Sigmoid colon (tissue), 4 donors: ENCODE measurements around the gene KCNB1.

Source experiments
- POLR2AphosphoS5 ChIP-seq, 4 donors: sonication (generic); formaldehyde crosslinking; IDR thresholded peaks; one replicate each; pipeline ENCODE4 v1.6.1; 2017; ENCODE audit warnings: antibody characterized with exemption in 4 of 4
- TF ChIP-seq, protein P1 (sequence below), 4 experiments: fragments of 450-650 bp in 3 of 4; fragments of 200-600 bp in 1 of 4; IDR thresholded peaks; one replicate each; pipeline ENCODE4 v1.5.1; 2016 to 2019; ENCODE audit warnings: antibody characterized with exemption in 4 of 4, mild to moderate bottlenecking in 3 of 4, moderate library complexity in 2 of 4

DNA sequence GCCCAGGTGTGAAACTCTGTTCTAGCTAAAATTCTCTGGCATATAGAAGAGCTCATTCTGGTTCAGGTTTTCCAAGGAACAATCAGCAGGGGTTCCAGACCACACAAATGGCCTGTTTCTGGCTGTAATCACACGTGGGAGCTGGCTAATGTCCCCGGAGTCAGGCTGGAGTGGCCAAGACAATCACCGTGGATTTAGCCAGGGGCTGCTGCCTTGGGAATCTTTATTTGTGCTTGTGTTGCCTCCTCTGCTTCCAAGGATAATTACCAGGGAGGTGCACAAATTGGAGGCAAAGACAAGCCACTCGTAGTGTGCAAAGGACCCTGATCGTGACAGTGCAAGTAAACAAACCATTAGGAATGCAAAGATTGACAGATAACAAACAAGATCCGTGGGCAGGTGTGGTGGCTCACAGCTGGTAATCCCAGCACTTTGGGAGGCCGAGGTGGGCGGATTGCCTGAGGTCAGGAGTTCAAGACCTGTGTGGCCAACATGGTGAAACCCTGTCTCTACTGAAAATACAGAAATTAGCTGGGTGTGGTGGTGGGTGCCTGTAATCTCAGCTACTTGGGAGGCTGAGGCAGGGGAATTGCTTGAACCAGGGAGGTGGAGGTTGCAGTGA lies 77.3 kb downstream of the KCNB1 start:
- TF ChIP-seq, protein P1, sequence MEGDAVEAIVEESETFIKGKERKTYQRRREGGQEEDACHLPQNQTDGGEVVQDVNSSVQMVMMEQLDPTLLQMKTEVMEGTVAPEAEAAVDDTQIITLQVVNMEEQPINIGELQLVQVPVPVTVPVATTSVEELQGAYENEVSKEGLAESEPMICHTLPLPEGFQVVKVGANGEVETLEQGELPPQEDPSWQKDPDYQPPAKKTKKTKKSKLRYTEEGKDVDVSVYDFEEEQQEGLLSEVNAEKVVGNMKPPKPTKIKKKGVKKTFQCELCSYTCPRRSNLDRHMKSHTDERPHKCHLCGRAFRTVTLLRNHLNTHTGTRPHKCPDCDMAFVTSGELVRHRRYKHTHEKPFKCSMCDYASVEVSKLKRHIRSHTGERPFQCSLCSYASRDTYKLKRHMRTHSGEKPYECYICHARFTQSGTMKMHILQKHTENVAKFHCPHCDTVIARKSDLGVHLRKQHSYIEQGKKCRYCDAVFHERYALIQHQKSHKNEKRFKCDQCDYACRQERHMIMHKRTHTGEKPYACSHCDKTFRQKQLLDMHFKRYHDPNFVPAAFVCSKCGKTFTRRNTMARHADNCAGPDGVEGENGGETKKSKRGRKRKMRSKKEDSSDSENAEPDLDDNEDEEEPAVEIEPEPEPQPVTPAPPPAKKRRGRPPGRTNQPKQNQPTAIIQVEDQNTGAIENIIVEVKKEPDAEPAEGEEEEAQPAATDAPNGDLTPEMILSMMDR (IDR thresholded peaks at IDR 0.05) = no peak
- TF ChIP-seq POLR2AphosphoS5 (IDR thresholded peaks at IDR 0.05) = no peak
